ENCODE measurements around the gene LMO7. TPM values are rescaled to one million over a fixed set of nuclear protein-coding genes. Genes with fewer than 3 reads are reported as not detected.

LMO7 gene
- total and polyA plus RNA-seq, 2 of the 8 experiments (the other 6 are each of a cell fraction or from before 2014, with no cell fraction given): 8.1 to 28.3 TPM

- FAIRE-seq (no peak), DNase-seq (ENCODE audit: low read depth in 1 of 2, low spot score in 2 of 2) (no peak)
- H3K4me2 ChIP-seq (ENCODE audit: insufficient read depth in 1 of 2, low read depth in 2 of 2, low read length in 2 of 2): no peak overlapping the region
- WGBS, 2 experiments (ENCODE audit: extremely low coverage in 1 of 2, insufficient coverage in 1 of 2, insufficient read length in 1 of 2, insufficient replicate concordance in 2 of 2, low coverage in 1 of 2, low lambda C conversion rate in 2 of 2, missing lambda C conversion rate in 1 of 2): 90% methylated on average over 2 of the region's 2 CpGs; no CpG with 5 or more reads in 1 of the 2 experiments
- H3K27ac ChIP-seq (ENCODE audit: low read depth, low read length): no peak overlapping the region
- H3K23ac ChIP-seq (ENCODE audit: insufficient read length): no peak overlapping the region
- H2BK5ac ChIP-seq (ENCODE audit: low read depth, low read length): no peak overlapping the region
- ChIA-PET POLR2A (ENCODE audit: partially characterized antibody) (interaction anchor here (0.8 kb wide), 1 partner anchor 10 kb away, joined by 3 read pairs; no protein-coding TSS in a partner anchor), CTCF (ENCODE audit: partially characterized antibody) (no interaction called here)
- H3K79me2 ChIP-seq (ENCODE audit: control insufficient read depth in 1 of 2, insufficient read depth in 2 of 2, low read length in 2 of 2): no peaks in the 10 kb centered on the region
- H3K9me3 ChIP-seq (ENCODE audit: insufficient read depth in 2 of 2, low read depth in 1 of 2, low read length in 1 of 2): no peaks in the 10 kb centered on the region
- H3K36me3 ChIP-seq (ENCODE audit: control insufficient read depth in 2 of 4, insufficient read depth in 4 of 4, low read length in 3 of 4): no peaks in the 10 kb centered on the region
- H4K20me1 ChIP-seq (replicated peaks in 1 of 2; ENCODE audit: control insufficient read depth in 1 of 2, insufficient read depth in 2 of 2, low read length in 2 of 2): no peaks in the 10 kb centered on the region
- no peak overlapping the region for H2BK15ac ChIP-seq (ENCODE audit: low read length)
- no peaks in the 10 kb centered on the region; the same call in 1 of the 2 replicates for H3K23me2 ChIP-seq (ENCODE audit: low read depth, low read length)
- no peak overlapping the region for H2BK120ac ChIP-seq (replicated peaks; ENCODE audit: low read depth, low read length)
- H3K79me1 ChIP-seq (ENCODE audit: low read depth, low read length): no peaks in the 10 kb centered on the region
- H4K91ac ChIP-seq (replicated peaks; ENCODE audit: insufficient read length, low read length): no peak overlapping the region
- H3K9ac ChIP-seq (replicated peaks in 1 of 4; ENCODE audit: extremely low read depth in 1 of 4, low read depth in 3 of 4, low read length in 3 of 4): no peak overlapping the region
- no peak overlapping the region for H3K56ac ChIP-seq (replicated peaks; ENCODE audit: insufficient read length, low read depth, low read length)
- H2BK20ac ChIP-seq (ENCODE audit: low read length): no peak overlapping the region
- no peak overlapping the region for H4K5ac ChIP-seq (ENCODE audit: insufficient read length, low read depth, low read length)
- no peak overlapping the region for H3K18ac ChIP-seq (ENCODE audit: extremely low read depth, low read length)
- no peaks in the 10 kb centered on the region for H3K4me1 ChIP-seq (replicated peaks in 1 of 4; ENCODE audit: control insufficient read depth in 3 of 4, insufficient read depth in 4 of 4, low read length in 3 of 4)
- no peaks in the 10 kb centered on the region for H3K27me3 ChIP-seq (replicated peaks in 1 of 4; ENCODE audit: control insufficient read depth in 3 of 4, extremely low read depth in 1 of 4, insufficient read depth in 3 of 4, low read length in 3 of 4)
- no peak overlapping the region for H3K14ac ChIP-seq (ENCODE audit: insufficient read length)
- no peak overlapping the region for H2AFZ ChIP-seq (ENCODE audit: low read length)
- H3K4me3 ChIP-seq (ENCODE audit: extremely low read depth in 1 of 4, insufficient read depth in 2 of 4, low read depth in 3 of 4, low read length in 4 of 4): no peak overlapping the region
- H3K4ac ChIP-seq (replicated peaks; ENCODE audit: insufficient read length, low read depth, low read length): no peak overlapping the region
- no peak overlapping the region for H2BK12ac ChIP-seq (ENCODE audit: low read depth, low read length)
- no peak overlapping the region for H2AK5ac ChIP-seq (ENCODE audit: low read depth, low read length)
- H4K8ac ChIP-seq (ENCODE audit: extremely low read depth, insufficient read depth, low read length): no peak overlapping the region
- TF ChIP-seq POU5F1 (IDR thresholded peaks at IDR 0.05; ENCODE audit: low read depth, low read length) (no peak), RXRA (IDR thresholded peaks at IDR 0.05; ENCODE audit: insufficient read depth, low read depth, low read length) (no peak)
Measured at GRCh38 chr13:75612354-75612753, 23.8 kb upstream of the LMO7 start.
